Measurements from ENCODE around the gene PRAMEF2.
"Not testable (repeated sequence)": the region's sequence is repeated elsewhere in the genome, so short reads cannot be mapped to it uniquely, and the experiment has no call there.

PRAMEF2 gene

DNA sequence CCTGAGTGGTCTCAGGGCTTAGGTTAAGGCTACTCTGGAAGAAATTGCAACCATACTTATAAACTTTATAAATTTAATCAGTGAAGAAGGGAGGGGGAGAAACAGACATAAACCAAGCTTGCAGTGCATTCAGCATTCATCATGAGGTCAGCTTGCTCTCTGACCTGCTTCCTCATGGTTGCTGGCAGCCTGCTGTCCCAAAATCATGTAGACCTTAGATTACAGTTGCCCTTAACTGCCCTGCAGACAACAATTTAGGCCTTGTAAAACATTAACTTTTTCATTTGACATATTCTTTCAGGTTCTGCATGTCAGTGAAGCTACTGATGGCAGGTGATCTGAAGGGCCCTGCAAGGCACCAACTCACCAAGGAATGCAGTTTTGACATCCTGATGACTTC, 42.3 kb downstream of the PRAMEF2 start:
- DNase-seq (ENCODE audit: low read depth); H3K4me3 ChIP-seq (ENCODE audit: control insufficient read depth, low read depth, low read length): not testable (repeated sequence)

DNA sequence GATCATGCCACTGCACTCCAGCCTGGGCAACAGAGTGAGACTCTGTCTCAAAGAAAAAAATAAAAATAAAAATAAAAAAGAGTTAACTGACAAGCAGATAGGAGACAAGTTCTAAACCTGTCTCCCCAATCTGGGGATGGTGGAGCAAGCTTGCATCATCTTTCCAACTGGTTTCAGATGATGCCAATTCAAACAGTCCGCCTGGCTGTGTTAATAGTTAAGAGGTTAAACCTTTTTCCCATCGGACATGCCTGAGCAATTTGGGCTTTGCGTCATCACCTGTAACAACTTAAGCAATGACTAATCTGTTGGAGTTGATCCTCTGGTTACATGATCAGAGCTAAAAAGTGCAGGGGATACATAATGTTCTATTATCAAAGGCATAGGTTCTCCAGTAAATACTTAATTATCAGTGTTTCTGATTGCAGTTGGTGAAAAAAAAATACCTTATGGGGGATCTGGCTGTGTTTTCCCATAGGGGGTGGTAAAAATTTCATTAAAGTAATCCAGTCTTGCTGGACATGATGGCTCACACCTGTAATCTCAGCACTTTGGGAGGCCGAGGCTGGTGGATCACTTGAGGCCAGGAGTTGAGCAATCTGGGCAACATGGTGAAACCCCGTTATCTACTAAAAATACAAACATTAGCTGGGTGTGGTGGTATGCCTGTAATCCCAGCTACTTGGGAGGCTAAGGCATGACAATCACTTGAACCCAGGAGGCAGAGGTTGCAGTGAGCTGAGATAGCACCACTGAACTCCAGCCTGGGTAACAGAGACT, 47.1 kb downstream of the PRAMEF2 start:
- not testable (repeated sequence) for DNase-seq (ENCODE audit: low read depth); H3K4me3 ChIP-seq (ENCODE audit: control insufficient read depth, low read depth, low read length)

Measured in AG09309 (cell line).